Measurements from ENCODE around the gene SLC8A1.

Gene SLC8A1

DNA sequence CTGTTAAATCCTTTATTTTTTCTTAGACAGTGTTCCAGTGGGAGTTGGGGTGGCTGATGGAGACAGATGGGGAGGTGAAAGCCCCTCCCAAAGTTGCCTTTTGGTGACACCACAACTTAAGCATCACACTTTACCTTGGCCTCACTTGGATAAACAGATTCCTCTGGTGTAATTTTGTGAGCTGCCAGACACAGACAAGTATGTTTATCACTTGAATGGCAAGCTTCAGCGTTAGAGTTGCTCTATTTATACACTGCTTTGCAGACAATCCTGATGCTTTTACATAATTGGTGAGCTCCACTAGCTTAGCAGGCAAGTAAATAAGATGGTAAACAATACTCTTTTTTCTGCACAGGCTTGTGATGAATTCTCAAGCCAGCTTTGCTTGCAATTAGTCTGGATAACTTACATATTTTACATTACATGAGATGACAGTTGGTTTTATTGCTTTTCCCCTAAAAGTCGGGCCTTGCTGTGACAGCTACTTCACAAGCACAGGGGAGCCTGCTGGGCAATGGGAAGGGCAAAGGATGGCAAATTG, 226.2 kb downstream of the SLC8A1 start:
- intact Hi-C loops (cut with DNase I; ENCODE audit: low total_unique reads), result no loop called here
- Histone ChIP-seq H3K9me3 (no peaks in the 10 kb centered on the region), H3K36me3 (no peaks in the 10 kb centered on the region), H3K27ac (no peak overlapping the region), H3K4me3 (no peak overlapping the region), H3K27me3 (no peaks in the 10 kb centered on the region), H3K4me1 (peaks cover 0 to 21% (median under 1%) of the 10 kb centered on the region in 4 donors)
- TF ChIP-seq, protein P1, sequence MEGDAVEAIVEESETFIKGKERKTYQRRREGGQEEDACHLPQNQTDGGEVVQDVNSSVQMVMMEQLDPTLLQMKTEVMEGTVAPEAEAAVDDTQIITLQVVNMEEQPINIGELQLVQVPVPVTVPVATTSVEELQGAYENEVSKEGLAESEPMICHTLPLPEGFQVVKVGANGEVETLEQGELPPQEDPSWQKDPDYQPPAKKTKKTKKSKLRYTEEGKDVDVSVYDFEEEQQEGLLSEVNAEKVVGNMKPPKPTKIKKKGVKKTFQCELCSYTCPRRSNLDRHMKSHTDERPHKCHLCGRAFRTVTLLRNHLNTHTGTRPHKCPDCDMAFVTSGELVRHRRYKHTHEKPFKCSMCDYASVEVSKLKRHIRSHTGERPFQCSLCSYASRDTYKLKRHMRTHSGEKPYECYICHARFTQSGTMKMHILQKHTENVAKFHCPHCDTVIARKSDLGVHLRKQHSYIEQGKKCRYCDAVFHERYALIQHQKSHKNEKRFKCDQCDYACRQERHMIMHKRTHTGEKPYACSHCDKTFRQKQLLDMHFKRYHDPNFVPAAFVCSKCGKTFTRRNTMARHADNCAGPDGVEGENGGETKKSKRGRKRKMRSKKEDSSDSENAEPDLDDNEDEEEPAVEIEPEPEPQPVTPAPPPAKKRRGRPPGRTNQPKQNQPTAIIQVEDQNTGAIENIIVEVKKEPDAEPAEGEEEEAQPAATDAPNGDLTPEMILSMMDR (IDR thresholded peaks at IDR 0.05), result no peak
- no peak for DNase-seq

DNA sequence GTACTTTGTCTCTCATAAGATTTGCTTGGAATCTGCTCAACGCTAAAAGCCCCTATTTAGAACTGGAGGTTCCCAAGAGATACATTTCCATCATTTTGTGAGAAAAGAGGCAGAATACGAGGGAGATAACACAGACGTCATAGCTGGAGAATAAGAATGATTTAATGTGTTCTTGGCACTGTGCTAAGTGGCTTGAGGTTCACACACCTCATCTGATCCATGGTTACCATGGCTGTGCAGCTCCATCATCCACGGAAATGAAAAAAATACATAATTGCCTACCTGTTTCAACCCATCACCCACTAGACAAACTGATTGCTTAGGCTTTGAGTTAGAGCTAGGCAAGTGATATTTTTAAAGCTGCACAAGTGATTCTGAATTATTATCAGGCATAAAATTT, 227.6 kb downstream of the SLC8A1 start:
- Histone ChIP-seq H3K9me3 (no peaks in the 10 kb centered on the region), H3K4me3 (no peak overlapping the region), H3K27me3 (no peaks in the 10 kb centered on the region), H3K4me1 (peaks cover 0 to 31% (median 8%) of the 10 kb centered on the region in 4 donors), H3K27ac (no peak overlapping the region), H3K36me3 (no peaks in the 10 kb centered on the region)
- TF ChIP-seq, protein P1 (IDR thresholded peaks at IDR 0.05), result no peak
- DNase-seq, result no peak
- intact Hi-C loops (cut with DNase I; ENCODE audit: low total_unique reads), result no loop called here

DNA sequence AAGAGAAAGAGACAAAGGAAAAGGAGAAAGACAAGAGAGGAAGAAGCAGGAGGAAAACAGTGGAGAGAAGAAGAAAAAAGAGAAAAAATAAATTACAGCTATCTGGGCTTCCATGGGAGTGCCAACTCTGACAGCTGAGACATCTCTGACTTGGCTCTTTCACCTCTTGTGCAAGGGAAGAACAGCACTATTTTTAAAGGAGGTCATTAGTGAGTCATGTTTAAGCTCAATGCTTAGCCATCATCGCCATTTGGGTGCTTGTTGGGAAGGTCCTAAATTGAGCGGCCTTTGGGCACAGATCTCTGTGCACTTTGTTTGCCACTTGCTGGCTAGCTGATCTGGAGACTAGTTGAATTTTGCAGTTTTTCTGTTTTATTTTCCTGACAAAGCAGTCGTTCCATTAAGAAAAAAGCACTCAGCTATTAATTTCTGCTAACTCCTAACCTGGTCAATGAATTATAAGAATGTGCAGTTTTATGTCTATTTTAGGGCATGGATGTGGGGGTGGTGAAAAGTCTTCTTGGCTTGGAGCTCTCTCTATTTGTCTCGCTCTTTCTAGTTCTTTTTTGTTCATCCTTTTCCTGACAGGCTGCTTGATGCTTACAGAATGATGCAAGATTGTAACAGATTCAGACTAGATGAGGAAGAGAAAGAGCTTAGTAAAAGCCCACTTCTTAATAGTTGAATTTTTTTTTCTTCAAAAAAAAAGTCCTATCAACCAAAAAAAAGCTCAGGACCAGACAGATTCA, 231.5 kb downstream of the SLC8A1 start:
- no peak for DNase-seq
- peak overlapping the region in 1 of 2 donors; percentile 10 for H3K27ac ChIP-seq
- peaks cover 0 to 20% (median 14%) of the 10 kb centered on the region in 4 donors for H3K4me1 ChIP-seq

DNA sequence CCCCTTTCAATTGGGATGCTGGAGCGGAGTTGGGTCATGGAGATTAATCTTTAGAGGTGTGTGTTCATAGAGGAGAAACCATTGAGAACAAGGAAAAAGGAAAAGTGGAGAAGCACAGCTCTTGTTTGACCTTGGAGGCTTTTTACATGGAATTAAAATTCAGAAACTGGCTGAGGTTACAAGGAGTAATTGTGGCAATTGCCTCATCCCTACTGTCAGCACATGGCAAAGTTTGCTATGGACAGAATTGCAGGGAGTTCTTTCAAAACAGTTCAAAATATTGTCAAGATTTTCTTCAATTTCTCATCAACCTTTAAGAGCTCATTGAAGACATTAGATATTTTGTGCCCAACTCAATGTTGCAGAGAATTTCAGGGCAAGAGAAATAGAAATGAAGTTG, 232.7 kb downstream of the SLC8A1 start:
- H3K36me3 ChIP-seq, result no peaks in the 10 kb centered on the region
- no peak for DNase-seq
- intact Hi-C loops (cut with DNase I; ENCODE audit: low total_unique reads), result no loop called here
- H3K9me3 ChIP-seq, result no peaks in the 10 kb centered on the region
- TF ChIP-seq, protein P1 (IDR thresholded peaks at IDR 0.05), result no peak
- peaks cover 0 to 20% (median 14%) of the 10 kb centered on the region in 4 donors for H3K4me1 ChIP-seq
- no peak overlapping the region for H3K4me3 ChIP-seq
- H3K27ac ChIP-seq, result no peak overlapping the region
- H3K27me3 ChIP-seq, result no peaks in the 10 kb centered on the region

More for the DNA sequence above, 231.5 kb downstream of the SLC8A1 start:
- Histone ChIP-seq H3K36me3 (no peaks in the 10 kb centered on the region), H3K9me3 (no peaks in the 10 kb centered on the region), H3K27me3 (no peaks in the 10 kb centered on the region), H3K4me3 (no peak overlapping the region)
- intact Hi-C loops (cut with DNase I; ENCODE audit: low total_unique reads), result no loop called here
- TF ChIP-seq, protein P1 (IDR thresholded peaks at IDR 0.05), result no peak

DNA sequence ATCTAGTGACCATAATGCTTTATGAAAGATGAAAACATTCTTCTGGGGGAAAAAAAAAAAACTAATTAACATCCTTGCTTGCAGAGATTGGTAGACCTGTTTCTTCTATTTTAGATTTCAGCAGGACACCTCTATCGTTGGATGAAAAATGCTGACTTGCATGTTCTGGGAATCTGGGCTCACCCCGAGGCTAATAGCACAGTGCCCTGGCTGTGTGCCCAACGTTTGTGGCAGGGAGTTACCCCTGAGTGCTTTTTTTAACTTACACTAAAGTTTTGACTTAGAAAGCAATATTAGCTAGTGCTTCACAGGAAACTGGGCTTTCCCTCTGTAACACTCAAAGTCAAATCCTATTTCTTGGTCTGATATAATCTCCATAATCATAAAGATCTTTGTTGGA, 233.2 kb downstream of the SLC8A1 start:
- Histone ChIP-seq H3K9me3 (no peaks in the 10 kb centered on the region), H3K4me3 (no peak overlapping the region), H3K4me1 (peaks cover 0 to 20% (median 15%) of the 10 kb centered on the region in 4 donors), H3K36me3 (no peaks in the 10 kb centered on the region), H3K27me3 (no peaks in the 10 kb centered on the region), H3K27ac (no peak overlapping the region)
- intact Hi-C loops (cut with DNase I; ENCODE audit: low total_unique reads), result no loop called here
- TF ChIP-seq, protein P1 (IDR thresholded peaks at IDR 0.05), result no peak
- peak in 1 of 2 donors; percentile 67 for DNase-seq
